GM18873 (cell line): Measurements from ENCODE around the gene APH1A.
A peak's percentile ranks its signal among the peaks of the same experiment; 100 is the strongest.
"Not testable (repeated sequence)": the region's sequence is repeated elsewhere in the genome, so short reads cannot be mapped to it uniquely, and the experiment has no call there.

Experiments used
- ATAC-seq: cut with Tn5 transposase; IDR thresholded peaks from one replicate; pipeline ENCODE4 v1.9.1; 2021; ENCODE audit warnings: mild to moderate bottlenecking, moderate library complexity, moderate number of reproducible peaks; ENCODE audit not compliant: unreplicated experiment, low FRiP score

APH1A gene

GRCh38 chr1:150234566-150235293 lies 34.1 kb downstream of the APH1A start:
- ATAC-seq, result peak; percentile 36

GRCh38 chr1:150234309-150234565 lies 34.6 kb downstream of the APH1A start:
- ATAC-seq, result no peak

- no peak for ATAC-seq
Measured at GRCh38 chr1:150233359-150234308, 35.2 kb downstream of the APH1A start.

- ATAC-seq, result not testable (repeated sequence)
Measured at GRCh38 chr1:150232921-150233320, 35.9 kb downstream of the APH1A start.

GRCh38 chr1:150228246-150228645 lies 40.6 kb downstream of the APH1A start:
- ATAC-seq, result not testable (repeated sequence)

GRCh38 chr1:150227228-150227627 lies 41.6 kb downstream of the APH1A start:
- ATAC-seq, result no peak

GRCh38 chr1:150226486-150226885 lies 42.3 kb downstream of the APH1A start:
- ATAC-seq, result no peak

- no peak for ATAC-seq
Measured at GRCh38 chr1:150225546-150225945, 43.3 kb downstream of the APH1A start.

- ATAC-seq, result no peak
Measured at GRCh38 chr1:150224983-150225382, 43.8 kb downstream of the APH1A start.

- no peak for ATAC-seq
Measured at GRCh38 chr1:150221552-150221951, 47.3 kb downstream of the APH1A start.

- not testable (repeated sequence) for ATAC-seq
Measured at GRCh38 chr1:150215855-150216254, 53.0 kb downstream of the APH1A start.
